ENCODE results near the gene MDGA2. TPM values are rescaled to one million over a fixed set of nuclear protein-coding genes. Genes with fewer than 3 reads are reported as not detected.

MDGA2 gene
- total and polyA plus RNA-seq, 2 of the 4 experiments (the other 2 are of a cell fraction) = 0.02 TPM; not detected in 1

- Histone ChIP-seq H3K4ac (ENCODE audit: low read depth, low read length) (no peak overlapping the region), H2BK120ac (ENCODE audit: low read depth, low read length) (no peak overlapping the region), H2BK20ac (ENCODE audit: low read depth, low read length) (no peak overlapping the region), H3K27me3 (ENCODE audit: control insufficient read depth, insufficient read depth, low read length) (no peaks in the 10 kb centered on the region), H2AK5ac (ENCODE audit: low read depth, low read length) (no peak overlapping the region), H3K9me1 (ENCODE audit: insufficient read depth, low read length) (no peaks in the 10 kb centered on the region), H3K9ac (ENCODE audit: low read depth, low read length) (no peak overlapping the region), H2AK9ac (replicated peaks; ENCODE audit: low read depth, low read length, poor library complexity) (no peak overlapping the region), H3K36me3 (ENCODE audit: control insufficient read depth, insufficient read depth, low read length) (no peaks in the 10 kb centered on the region), H3K18ac (ENCODE audit: low read depth, low read length) (no peak overlapping the region), H2BK15ac (ENCODE audit: low read depth, low read length) (no peak overlapping the region), H3K23ac (ENCODE audit: low read depth, low read length) (no peak overlapping the region), H3K4me1 (ENCODE audit: control insufficient read depth, insufficient read depth, low read length) (no peaks in the 10 kb centered on the region), H3K4me3 (ENCODE audit: insufficient read depth, low read depth, low read length) (no peak overlapping the region), H3K27ac (ENCODE audit: insufficient read depth, low read length) (no peak overlapping the region), H3K56ac (ENCODE audit: extremely low read depth, insufficient read depth, low read length) (no peak overlapping the region), H2AFZ (replicated peaks; ENCODE audit: low read length, poor library complexity) (no peak overlapping the region), H3K14ac (replicated peaks; ENCODE audit: low read depth, low read length) (no peak overlapping the region), H3K79me1 (ENCODE audit: low read depth in 1 of 2, low read length in 2 of 2) (no peaks in the 10 kb centered on the region), H4K20me1 (ENCODE audit: insufficient read depth, low read length) (no peaks in the 10 kb centered on the region), H4K91ac (ENCODE audit: insufficient read depth, low read depth, low read length) (no peak overlapping the region), H2BK5ac (ENCODE audit: low read depth, low read length, poor library complexity, severe bottlenecking) (no peak overlapping the region), H4K8ac (ENCODE audit: low read depth in 2 of 2, low read length in 2 of 2) (no peak overlapping the region), H3K4me2 (ENCODE audit: low read depth, low read length) (no peak overlapping the region), H3K9me3 (ENCODE audit: control insufficient read depth, insufficient read depth, low read length) (no peaks in the 10 kb centered on the region; the same call in 1 of the 2 replicates), H4K5ac (ENCODE audit: low read depth, low read length) (no peak overlapping the region)
- dilution Hi-C loops (cut with HindIII; ENCODE audit: low sequenced_read_pairs, unreplicated experiment) = no loop called here
- CTCF ChIA-PET = no interaction called here
- DNase-seq = no peak
- intact Hi-C loops (cut with micrococcal nuclease) = no loop called here
- ATAC-seq (ENCODE audit: low read depth) = no peak
- BruUV-seq (replicated peaks) = no TSS peak
- in situ Hi-C loops (cut with MboI; ENCODE audit: low sequenced_read_pairs) = no loop called here
- POLR2A ChIA-PET (ENCODE audit: unreplicated experiment) = no interaction called here
- WGBS, 2 experiments (ENCODE audit: extremely low coverage in 2 of 2, insufficient read length in 1 of 2) = no CpG with 5 or more reads among the region's 1 CpG
- TF ChIP-seq RCOR1 (IDR thresholded peaks at IDR 0.05; ENCODE audit: insufficient replicate concordance, low read length) (no peak), MAZ (IDR thresholded peaks at IDR 0.05; ENCODE audit: borderline replicate concordance, low read depth, low read length) (no peak), MXI1 (IDR thresholded peaks at IDR 0.05; ENCODE audit: borderline replicate concordance, low read depth, low read length) (no peak), CTCF (conservative IDR thresholded peaks at IDR 0.05; ENCODE audit: low read depth, low read length) (no peak), RFX5 (IDR thresholded peaks at IDR 0.05; ENCODE audit: low read depth, low read length) (no peak), CHD1 (IDR thresholded peaks at IDR 0.05; ENCODE audit: low read depth, low read length) (no peak), ELK1 (IDR thresholded peaks at IDR 0.05; ENCODE audit: borderline replicate concordance, low read depth, low read length) (no peak), POLR2A (IDR thresholded peaks at IDR 0.05; ENCODE audit: low read depth, low read length) (no peak), FOS (IDR thresholded peaks at IDR 0.05; ENCODE audit: low read depth, low read length) (no peak)
These were observed 610.1 kb downstream of the MDGA2 start for GRCh38 chr14:47065326-47065725.

Measured in IMR-90 (cell line).